GM18873 (cell line): ENCODE results near the gene ELOVL1.

Experiments
- ATAC-seq: cut with Tn5 transposase; IDR thresholded peaks from one replicate; pipeline ENCODE4 v1.9.1; 2021; ENCODE audit warnings: mild to moderate bottlenecking, moderate library complexity, moderate number of reproducible peaks; ENCODE audit not compliant: unreplicated experiment, low FRiP score

The ELOVL1 gene

GRCh38 chr1:43358121-43358745, 9.6 kb downstream of the ELOVL1 start:
- no peak for ATAC-seq

DNA sequence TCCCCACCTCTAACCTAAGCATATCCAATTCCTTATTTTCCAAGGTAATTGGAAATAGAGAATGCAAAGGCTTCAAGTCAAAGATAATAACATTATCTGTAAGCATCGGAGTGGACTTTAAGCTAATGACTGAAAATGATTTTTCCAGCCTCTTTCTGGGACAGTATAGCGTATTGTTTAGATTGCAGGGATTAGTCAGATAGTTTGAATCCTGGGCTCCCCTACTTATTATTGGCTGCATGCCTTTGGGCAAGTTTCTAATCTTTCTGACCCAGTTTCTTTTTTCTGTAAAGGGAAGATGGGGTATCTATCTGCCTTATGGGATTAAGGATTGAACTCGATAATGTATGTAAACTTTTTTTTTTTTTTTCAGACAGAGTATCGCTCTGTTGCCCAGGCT, 10.6 kb downstream of the ELOVL1 start:
- ATAC-seq, result no peak

DNA sequence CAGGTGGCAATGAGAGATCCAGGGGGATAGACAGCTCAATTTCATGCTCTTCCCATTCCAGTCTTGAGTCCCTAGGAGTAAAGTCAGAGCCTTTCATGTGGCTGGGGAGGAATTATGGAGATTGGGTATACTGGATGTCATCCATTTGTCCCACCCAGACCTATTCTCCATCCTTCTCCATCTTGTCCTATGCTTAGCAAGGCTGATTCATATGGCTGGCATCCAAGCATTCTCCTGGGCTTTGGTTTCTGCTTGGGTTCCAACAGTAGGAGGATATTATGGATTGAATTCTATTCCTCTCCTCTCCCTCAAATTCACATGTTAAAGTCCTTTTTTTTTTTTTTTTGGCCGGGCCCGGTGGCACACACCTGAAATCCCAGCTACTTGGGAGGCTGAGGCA, 12.9 kb downstream of the ELOVL1 start:
- ATAC-seq, result no peak

GRCh38 chr1:43354471-43354870, 13.3 kb downstream of the ELOVL1 start:
- no peak for ATAC-seq

DNA sequence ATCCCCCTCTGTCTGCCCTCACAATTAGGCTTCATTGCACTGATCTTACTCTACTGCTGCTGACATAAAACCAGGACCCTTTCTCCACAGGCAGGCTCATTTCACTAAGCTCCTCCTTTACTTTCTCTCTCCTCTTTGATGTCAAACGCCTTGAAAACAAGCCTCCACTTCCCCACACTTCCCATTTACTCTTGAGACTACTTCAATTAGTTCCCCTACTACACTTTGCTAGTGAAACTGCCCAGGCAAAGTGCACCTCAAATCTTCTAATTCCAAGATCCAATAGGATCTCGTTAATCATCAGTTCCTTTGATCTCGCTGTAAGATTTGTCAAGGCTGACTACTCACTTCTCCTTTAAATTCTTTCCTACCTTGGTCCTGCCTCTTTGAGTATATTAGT, 14.9 kb downstream of the ELOVL1 start:
- ATAC-seq, result no peak

GRCh38 chr1:43352351-43352705, 15.5 kb downstream of the ELOVL1 start:
- no peak for ATAC-seq

DNA sequence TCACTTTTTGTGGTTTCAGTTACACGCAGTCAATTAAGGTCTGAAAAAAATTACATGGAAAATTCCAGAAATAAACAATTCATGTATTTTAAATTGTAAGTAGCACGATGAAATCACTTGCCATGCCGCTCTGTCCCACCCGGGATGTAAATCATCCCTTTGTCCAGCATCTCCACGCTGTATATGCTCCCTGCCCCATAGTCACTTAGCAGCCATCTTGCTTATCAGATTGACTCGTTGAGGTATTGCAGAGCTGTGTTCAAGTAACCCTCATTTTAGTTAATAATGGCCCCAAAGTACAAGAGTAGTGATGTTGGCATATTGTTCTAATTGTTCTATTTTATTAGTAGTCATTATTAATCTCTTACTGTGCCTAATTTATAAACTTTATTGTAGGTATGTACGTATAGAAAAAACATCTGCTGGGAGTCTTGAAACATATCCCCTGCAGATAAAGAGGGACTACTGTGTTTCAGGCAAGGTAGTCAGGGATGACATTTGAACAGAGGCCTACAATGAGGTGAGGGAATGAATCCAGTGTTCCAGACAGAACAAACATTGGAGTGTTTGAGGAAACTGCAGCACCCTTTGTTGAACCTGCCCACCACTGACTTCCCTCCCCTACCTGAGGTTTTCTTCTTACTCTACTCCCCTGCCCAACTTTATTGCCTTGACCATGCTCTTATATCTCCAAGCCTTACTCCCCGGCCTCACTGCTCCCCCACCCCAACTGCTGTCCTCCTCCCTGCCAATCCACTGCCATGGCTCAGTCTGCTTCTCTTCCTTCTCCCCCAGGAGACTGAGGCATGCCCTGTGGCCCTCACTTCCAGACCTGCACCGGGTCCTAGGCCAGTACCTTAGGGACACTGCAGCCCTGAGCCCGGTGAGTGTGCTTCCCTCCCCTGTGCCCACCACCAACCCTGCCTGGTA, 16.1 kb downstream of the ELOVL1 start:
- ATAC-seq, result no peak

- ATAC-seq, result no peak
Measured at GRCh38 chr1:43350976-43351375, 16.8 kb downstream of the ELOVL1 start.

GRCh38 chr1:43349594-43350306, 18.1 kb downstream of the ELOVL1 start:
- ATAC-seq, result no peak

GRCh38 chr1:43348809-43349593, 18.8 kb downstream of the ELOVL1 start:
- ATAC-seq, result peak; percentile 52

DNA sequence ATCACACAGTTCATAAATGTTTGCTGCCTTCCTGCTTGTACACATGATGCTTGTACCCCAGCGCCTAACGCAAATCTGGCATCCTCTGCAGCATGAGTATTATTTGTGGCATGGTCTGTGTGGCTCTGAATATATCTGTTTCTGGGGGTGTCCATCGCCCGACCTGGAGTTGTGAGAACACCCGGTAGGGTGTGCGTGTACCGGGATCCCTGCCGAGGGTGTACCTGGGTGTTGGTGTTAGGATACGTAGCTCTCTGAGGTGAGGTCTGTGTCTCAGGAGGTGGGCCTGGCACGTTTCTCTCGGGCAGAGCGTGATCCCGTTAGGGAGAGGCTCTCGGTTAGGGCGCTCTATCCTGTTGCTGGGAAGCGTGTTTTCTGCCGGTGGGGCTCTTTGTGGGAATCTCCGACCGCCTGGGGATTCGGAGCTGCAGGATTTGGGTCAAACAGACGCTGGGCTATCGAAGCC, 19.4 kb downstream of the ELOVL1 start:
- ATAC-seq, result no peak

DNA sequence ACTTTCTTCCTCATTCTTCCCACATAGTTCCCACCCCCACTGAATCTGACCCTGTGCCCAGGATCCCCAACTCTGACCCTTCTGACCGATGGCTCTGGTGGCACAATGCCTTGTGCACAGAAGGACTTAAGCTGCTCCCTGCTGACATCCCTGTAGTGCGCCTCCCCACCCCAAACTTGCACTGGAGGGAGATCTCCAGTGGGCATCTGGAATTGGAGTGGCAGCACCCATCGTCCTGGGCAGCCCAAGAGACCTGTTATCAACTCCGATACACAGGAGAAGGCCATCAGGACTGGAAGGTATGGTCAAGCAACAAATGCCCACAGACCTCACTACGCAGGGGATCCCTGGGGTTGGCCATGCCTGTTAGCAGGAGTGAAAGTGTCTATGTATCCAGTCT, 21.2 kb downstream of the ELOVL1 start:
- ATAC-seq, result no peak

DNA sequence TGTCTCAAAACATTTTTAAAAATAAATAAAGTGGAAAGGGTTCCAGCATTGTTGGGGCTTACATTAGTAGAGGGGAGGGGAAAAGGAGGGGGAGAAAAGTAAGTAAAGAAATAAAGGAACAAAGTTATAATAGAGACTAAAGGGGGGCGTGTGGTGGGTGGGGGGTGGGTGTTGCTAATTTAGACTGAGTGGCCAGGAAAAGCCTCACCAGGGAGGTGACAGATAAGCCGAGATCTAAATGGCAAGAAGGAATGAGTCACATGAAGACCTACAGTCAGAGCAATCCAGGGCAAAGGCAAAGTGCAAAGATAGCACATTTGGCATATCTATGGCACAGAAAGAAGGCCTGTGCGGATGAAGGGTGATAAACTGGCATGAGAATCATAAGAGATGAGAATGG, 22.7 kb downstream of the ELOVL1 start:
- ATAC-seq, result no peak

- no peak for ATAC-seq
Measured at GRCh38 chr1:43344267-43344850, 23.5 kb downstream of the ELOVL1 start.

GRCh38 chr1:43340559-43340958, 27.3 kb downstream of the ELOVL1 start:
- ATAC-seq, result no peak

DNA sequence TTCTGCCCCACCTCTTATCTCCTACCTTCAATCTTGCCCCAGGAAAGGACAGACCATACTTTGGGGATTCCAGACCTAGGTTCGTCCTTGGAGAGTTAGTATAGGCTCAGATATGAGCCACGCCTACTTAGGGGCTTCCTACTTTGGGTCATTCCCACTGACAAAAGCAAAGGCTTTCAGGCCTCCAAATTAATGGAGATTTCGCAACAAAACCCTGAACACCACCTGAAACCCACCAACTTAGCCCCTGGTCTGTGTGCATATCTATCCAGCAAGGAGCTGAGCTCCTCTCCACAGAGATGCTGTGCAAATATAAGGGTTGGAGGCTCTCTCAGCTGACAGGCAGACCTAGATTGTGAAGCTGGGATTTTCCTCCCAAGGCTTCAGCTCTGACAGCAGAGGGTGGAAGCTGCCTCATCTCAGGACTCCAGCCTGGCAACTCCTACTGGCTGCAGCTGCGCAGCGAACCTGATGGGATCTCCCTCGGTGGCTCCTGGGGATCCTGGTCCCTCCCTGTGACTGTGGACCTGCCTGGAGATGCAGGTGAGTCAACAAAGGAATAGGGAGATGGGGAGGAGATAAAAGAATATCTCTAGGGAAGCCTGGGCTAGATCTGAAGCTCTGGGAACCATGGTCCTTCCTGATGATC, 28.1 kb downstream of the ELOVL1 start:
- no peak for ATAC-seq

GRCh38 chr1:43338001-43338400, 29.8 kb downstream of the ELOVL1 start:
- ATAC-seq, result no peak

DNA sequence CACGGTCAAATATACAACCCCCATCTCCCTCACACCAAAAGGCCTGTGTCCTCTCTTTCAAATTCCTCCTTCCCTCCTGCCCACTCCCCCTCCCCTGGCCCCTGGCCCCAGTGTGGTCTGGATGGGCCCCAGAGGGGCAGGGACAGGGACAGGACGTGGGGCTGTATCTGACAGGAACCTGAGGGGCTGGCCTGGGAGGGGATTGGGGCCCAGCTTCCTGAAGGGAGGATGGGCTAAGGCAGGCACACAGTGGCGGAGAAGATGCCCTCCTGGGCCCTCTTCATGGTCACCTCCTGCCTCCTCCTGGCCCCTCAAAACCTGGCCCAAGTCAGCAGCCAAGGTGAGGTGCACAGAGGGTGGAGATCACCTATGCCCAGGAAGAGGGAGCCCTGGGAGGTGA, 30.2 kb downstream of the ELOVL1 start, which contains the start of gene MPL:
TSS of gene MPL (plus strand) at position 231 of the 400 bp plus-strand sequence. CDS start at position 262, 31 bp downstream.
- ATAC-seq, result no peak

- ATAC-seq, result no peak
Measured at GRCh38 chr1:43334453-43335205, 33.2 kb downstream of the ELOVL1 start.
